ENCODE measurements around the gene USH2A. TPM values are rescaled to one million over a fixed set of nuclear protein-coding genes. Genes with fewer than 3 reads are reported as not detected.
"Not testable (repeated sequence)": the region's sequence is repeated elsewhere in the genome, so short reads cannot be mapped to it uniquely, and the experiment has no call there.

The USH2A gene
- total RNA-seq, 4 donors from 2014 or later, result under 0.01 to 1.0 (median under 0.01) TPM; not detected in 1

DNA sequence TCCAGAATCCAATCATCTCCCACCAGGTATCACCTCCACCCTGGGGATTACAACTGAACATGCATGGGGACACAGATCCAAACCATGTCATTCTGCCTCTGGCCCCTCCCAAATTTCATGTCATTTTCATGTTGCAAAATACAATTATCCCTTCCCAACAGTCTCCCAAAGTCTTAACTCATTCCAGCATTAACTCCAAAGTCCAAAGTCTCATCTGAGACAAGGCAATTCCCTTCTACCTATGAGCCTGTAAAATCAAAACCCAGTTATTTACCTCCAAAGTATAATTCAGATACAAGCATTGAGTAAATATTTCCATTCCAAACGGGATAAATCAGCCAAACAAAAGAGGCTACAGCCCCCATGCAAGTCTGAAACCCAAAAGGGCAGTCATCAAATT lies 73.1 kb downstream of the USH2A start:
- H3K27me3 ChIP-seq, result no peaks in the 10 kb centered on the region
- H3K4me1 ChIP-seq, result no peaks in the 10 kb centered on the region
- no peak for DNase-seq (ENCODE audit: low spot score in 2 of 2)
- H3K9me3 ChIP-seq, result peaks cover 0 to 10% (median 0%) of the 10 kb centered on the region in 4 donors
- H3K27ac ChIP-seq, result no peak overlapping the region
- 52 to 69% methylated on average over 1 of the region's 1 CpG for WGBS, 2 donors
- TF ChIP-seq, protein P1, sequence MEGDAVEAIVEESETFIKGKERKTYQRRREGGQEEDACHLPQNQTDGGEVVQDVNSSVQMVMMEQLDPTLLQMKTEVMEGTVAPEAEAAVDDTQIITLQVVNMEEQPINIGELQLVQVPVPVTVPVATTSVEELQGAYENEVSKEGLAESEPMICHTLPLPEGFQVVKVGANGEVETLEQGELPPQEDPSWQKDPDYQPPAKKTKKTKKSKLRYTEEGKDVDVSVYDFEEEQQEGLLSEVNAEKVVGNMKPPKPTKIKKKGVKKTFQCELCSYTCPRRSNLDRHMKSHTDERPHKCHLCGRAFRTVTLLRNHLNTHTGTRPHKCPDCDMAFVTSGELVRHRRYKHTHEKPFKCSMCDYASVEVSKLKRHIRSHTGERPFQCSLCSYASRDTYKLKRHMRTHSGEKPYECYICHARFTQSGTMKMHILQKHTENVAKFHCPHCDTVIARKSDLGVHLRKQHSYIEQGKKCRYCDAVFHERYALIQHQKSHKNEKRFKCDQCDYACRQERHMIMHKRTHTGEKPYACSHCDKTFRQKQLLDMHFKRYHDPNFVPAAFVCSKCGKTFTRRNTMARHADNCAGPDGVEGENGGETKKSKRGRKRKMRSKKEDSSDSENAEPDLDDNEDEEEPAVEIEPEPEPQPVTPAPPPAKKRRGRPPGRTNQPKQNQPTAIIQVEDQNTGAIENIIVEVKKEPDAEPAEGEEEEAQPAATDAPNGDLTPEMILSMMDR (IDR thresholded peaks at IDR 0.05), result no peak
- TF ChIP-seq POLR2A (IDR thresholded peaks at IDR 0.05), result no peak
- no peak for TF ChIP-seq EP300 (IDR thresholded peaks at IDR 0.05)
- H3K36me3 ChIP-seq, result no peaks in the 10 kb centered on the region
- no peak overlapping the region for H3K4me3 ChIP-seq

GRCh38 chr1:216346526-216346925 lies 76.7 kb downstream of the USH2A start:
- Histone ChIP-seq H3K36me3 (no peaks in the 10 kb centered on the region), H3K27ac (no peak overlapping the region), H3K27me3 (no peaks in the 10 kb centered on the region), H3K9me3 (peaks cover 0 to 3% (median 0%) of the 10 kb centered on the region in 4 donors), H3K4me3 (no peak overlapping the region), H3K4me1 (no peaks in the 10 kb centered on the region)
- WGBS, 2 donors, result 67 to 75% methylated on average over 3 of the region's 3 CpGs
- DNase-seq (ENCODE audit: low spot score in 2 of 2), result no peak
- TF ChIP-seq POLR2A (IDR thresholded peaks at IDR 0.05) (no peak), EP300 (IDR thresholded peaks at IDR 0.05) (no peak)
- TF ChIP-seq, protein P1 (IDR thresholded peaks at IDR 0.05), result no peak

GRCh38 chr1:216340542-216340941 lies 82.7 kb downstream of the USH2A start:
- H3K4me3 ChIP-seq; H3K27me3 ChIP-seq; H3K27ac ChIP-seq; H3K9me3 ChIP-seq; DNase-seq (ENCODE audit: low spot score in 2 of 2); H3K4me1 ChIP-seq; H3K36me3 ChIP-seq: not testable (repeated sequence)
- WGBS, 2 donors, result 79 to 83% methylated on average over 5 of the region's 5 CpGs

- Histone ChIP-seq H3K27me3 (no peaks in the 10 kb centered on the region), H3K27ac (no peak overlapping the region), H3K4me1 (no peaks in the 10 kb centered on the region), H3K36me3 (no peaks in the 10 kb centered on the region), H3K9me3 (peaks cover 0 to 2% (median 0%) of the 10 kb centered on the region in 4 donors), H3K4me3 (no peak overlapping the region)
- 84 to 85% methylated on average over 3 of the region's 3 CpGs for WGBS, 2 donors
- TF ChIP-seq POLR2A (IDR thresholded peaks at IDR 0.05), result no peak
- TF ChIP-seq, protein P1 (IDR thresholded peaks at IDR 0.05), result no peak
- TF ChIP-seq EP300 (IDR thresholded peaks at IDR 0.05), result no peak
- no peak for DNase-seq (ENCODE audit: low spot score in 2 of 2)
These were observed 90.8 kb downstream of the USH2A start for GRCh38 chr1:216332462-216332861.

DNA sequence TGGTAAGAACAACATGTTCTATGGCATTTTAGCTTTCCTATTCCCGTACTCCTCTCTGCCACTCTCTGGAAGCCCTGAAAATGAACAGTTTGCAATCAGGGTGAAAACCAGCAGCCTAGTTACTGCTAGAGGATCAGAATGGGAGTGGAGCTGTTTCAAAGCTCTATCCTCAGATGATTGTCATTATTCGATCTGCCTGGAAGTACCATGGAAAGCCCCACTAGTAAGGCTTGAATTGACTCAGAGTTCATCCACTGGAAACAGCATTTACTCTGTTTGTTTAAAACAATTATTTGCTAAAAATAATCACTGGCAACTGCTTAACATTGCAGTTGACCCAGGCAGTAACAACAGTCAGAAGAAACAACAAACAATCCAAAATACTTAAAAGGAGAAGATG lies 91.2 kb downstream of the USH2A start:
- Histone ChIP-seq H3K4me1 (no peaks in the 10 kb centered on the region), H3K36me3 (no peaks in the 10 kb centered on the region), H3K27ac (no peak overlapping the region), H3K9me3 (peaks cover 0 to 2% (median 0%) of the 10 kb centered on the region in 4 donors), H3K27me3 (no peaks in the 10 kb centered on the region), H3K4me3 (no peak overlapping the region)
- WGBS, 2 donors, result 79 to 80% methylated on average over 2 of the region's 2 CpGs
- DNase-seq (ENCODE audit: low spot score in 2 of 2), result no peak
- TF ChIP-seq POLR2A (IDR thresholded peaks at IDR 0.05) (no peak), EP300 (IDR thresholded peaks at IDR 0.05) (no peak)
- TF ChIP-seq, protein P1 (IDR thresholded peaks at IDR 0.05), result no peak

DNA sequence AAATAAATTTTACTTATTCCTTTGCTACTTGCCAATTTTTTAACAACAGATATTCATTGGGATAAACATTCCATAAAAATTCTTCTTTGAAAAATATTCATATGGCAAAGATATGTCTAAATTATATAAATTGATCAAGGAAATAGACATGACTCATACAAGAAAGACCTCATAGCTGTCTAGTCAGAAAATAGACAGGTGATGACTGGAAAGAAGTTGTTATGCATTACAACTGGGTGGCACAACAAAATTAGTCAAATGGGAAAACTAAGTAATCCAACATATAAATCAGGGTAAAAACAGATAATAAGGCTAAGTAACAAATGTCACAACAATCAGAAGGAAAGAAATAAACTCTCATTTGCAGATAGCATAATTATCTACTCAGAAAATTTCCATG lies 92.0 kb downstream of the USH2A start:
- DNase-seq (ENCODE audit: low spot score in 2 of 2), result no peak
- no peak for TF ChIP-seq EP300 (IDR thresholded peaks at IDR 0.05)
- TF ChIP-seq, protein P1 (IDR thresholded peaks at IDR 0.05), result no peak
- no peak for TF ChIP-seq POLR2A (IDR thresholded peaks at IDR 0.05)
- peaks cover 0 to 2% (median 0%) of the 10 kb centered on the region in 4 donors for H3K9me3 ChIP-seq
- H3K27me3 ChIP-seq, result no peaks in the 10 kb centered on the region
- no peaks in the 10 kb centered on the region for H3K36me3 ChIP-seq
- no peaks in the 10 kb centered on the region for H3K4me1 ChIP-seq
- no peak overlapping the region for H3K4me3 ChIP-seq
- no peak overlapping the region for H3K27ac ChIP-seq

All from tibial nerve (tissue), 4 donors.